ENCODE measurements around the gene TNFSF13.
A peak's percentile ranks its signal among the peaks of the same experiment; 100 is the strongest.

Gene TNFSF13, protein sequence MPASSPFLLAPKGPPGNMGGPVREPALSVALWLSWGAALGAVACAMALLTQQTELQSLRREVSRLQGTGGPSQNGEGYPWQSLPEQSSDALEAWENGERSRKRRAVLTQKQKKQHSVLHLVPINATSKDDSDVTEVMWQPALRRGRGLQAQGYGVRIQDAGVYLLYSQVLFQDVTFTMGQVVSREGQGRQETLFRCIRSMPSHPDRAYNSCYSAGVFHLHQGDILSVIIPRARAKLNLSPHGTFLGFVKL

DNA sequence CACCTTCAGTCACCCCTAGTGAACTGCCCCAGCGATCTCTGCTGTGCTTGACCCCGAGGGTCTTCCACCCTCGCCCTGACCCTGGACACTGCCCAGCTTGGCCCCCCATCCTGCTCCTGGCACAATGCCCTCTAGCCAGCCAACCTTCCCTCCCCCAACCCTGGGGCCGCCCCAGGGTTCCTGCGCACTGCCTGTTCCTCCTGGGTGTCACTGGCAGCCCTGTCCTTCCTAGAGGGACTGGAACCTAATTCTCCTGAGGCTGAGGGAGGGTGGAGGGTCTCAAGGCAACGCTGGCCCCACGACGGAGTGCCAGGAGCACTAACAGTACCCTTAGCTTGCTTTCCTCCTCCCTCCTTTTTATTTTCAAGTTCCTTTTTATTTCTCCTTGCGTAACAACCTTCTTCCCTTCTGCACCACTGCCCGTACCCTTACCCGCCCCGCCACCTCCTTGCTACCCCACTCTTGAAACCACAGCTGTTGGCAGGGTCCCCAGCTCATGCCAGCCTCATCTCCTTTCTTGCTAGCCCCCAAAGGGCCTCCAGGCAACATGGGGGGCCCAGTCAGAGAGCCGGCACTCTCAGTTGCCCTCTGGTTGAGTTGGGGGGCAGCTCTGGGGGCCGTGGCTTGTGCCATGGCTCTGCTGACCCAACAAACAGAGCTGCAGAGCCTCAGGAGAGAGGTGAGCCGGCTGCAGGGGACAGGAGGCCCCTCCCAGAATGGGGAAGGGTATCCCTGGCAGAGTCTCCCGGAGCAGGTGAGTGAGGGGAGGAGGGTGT is at the start of gene TNFSF13:
TSS of gene TNFSF13 (plus strand) at position 207 of the 776 bp plus-strand sequence. CDS start at position 497, 290 bp downstream.
- no peak for DNase-seq (ENCODE audit: low read depth in 2 of 2)

DNA sequence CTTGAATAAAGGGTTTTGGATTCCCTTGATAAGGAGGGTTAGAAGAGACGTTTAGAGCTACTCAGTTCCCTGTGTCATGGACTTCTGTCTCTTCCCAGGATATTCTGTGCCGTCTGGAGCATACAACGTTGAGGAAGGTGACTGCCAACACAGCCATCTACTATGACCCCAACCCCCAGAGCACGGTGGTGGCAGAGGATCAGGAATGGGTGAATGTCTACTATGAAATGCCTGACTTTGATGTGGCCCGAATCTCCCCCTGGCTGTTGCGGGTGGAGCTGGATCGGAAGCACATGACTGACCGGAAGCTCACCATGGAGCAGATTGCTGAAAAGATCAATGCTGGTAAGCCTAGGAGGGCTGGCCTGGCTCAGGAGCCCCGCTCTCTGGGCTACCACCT is 49.7 kb upstream of the TNFSF13 start:
- DNase-seq (ENCODE audit: low read depth in 2 of 2) = no peak

DNA sequence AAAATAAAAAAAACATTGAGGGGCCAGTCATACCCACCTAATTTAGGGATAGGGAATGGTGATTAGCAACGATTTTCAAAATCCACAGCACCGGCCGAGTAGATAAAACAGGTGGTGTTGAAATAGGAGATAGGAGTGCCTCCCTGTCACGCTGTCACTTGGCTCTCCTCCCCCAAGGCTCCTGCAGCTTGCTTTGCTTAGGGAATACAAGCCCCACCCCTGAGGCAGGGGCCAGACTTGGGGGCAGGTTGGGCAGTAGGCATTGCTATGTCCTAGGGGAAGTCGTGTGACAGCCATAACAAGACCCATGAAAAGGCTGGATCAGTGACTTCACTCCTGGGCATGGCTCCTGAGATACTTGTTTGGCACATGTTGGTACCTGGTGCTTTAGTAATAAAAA is 48.6 kb upstream of the TNFSF13 start:
- DNase-seq (ENCODE audit: low read depth in 2 of 2) = no peak

DNA sequence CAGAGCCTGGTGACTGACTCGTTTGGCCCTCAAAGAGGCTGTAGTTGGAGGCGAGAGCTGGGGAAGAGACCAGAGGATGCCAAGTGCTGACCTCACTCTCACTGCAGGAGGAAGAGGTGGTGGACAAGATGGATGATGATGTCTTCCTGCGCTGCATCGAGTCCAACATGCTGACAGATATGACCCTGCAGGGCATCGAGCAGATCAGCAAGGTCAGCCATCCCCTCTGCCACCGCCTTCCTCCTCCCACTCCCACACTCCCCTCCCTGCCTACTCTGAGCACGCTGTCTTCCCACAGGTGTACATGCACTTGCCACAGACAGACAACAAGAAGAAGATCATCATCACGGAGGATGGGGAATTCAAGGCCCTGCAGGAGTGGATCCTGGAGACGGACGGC is 47.4 kb upstream of the TNFSF13 start:
- DNase-seq (ENCODE audit: low read depth in 2 of 2) = no peak

DNA sequence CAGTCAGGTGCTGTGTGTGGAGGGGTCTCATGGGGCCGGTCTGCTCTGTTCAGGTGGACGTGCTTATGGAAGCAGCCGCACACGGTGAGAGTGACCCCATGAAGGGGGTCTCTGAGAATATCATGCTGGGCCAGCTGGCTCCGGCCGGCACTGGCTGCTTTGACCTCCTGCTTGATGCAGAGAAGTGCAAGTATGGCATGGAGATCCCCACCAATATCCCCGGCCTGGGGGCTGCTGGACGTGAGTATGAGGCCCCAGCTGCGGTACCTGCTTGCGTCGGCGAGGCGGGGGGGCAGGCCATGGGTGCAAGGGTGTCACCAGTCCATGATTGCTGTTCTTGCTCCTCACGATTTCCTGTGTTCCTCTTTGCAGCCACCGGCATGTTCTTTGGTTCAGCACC is 46.4 kb upstream of the TNFSF13 start:
- no peak for DNase-seq (ENCODE audit: low read depth in 2 of 2)

DNA sequence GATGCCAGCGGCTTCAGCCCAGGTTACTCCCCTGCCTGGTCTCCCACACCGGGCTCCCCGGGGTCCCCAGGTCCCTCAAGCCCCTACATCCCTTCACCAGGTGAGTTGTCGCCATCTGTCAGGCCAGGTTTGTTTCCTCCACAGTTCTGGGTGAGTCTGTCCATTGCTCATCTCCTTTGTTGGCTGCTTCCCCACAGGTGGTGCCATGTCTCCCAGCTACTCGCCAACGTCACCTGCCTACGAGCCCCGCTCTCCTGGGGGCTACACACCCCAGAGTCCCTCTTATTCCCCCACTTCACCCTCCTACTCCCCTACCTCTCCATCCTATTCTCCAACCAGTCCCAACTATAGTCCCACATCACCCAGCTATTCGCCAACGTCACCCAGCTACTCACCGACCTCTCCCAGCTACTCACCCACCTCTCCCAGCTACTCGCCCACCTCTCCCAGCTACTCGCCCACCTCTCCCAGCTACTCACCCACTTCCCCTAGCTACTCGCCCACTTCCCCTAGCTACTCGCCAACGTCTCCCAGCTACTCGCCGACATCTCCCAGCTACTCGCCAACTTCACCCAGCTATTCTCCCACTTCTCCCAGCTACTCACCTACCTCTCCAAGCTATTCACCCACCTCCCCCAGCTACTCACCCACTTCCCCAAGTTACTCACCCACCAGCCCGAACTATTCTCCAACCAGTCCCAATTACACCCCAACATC is 45.6 kb upstream of the TNFSF13 start:
- DNase-seq (ENCODE audit: low read depth in 2 of 2) = no peak

DNA sequence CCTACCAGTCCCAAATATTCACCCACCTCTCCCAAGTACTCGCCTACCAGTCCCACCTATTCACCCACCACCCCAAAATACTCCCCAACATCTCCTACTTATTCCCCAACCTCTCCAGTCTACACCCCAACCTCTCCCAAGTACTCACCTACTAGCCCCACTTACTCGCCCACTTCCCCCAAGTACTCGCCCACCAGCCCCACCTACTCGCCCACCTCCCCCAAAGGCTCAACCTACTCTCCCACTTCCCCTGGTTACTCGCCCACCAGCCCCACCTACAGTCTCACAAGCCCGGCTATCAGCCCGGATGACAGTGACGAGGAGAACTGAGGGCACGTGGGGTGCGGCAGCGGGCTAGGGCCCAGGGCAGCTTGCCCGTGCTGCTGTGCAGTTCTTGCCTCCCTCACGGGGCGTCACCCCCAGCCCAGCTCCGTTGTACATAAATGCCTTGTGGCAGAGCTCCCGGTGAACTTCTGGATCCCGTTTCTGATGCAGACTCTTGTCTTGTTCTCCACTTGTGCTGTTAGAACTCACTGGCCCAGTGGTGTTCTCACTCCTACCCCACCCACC is 44.6 kb upstream of the TNFSF13 start:
- DNase-seq (ENCODE audit: low read depth in 2 of 2) = no peak

DNA sequence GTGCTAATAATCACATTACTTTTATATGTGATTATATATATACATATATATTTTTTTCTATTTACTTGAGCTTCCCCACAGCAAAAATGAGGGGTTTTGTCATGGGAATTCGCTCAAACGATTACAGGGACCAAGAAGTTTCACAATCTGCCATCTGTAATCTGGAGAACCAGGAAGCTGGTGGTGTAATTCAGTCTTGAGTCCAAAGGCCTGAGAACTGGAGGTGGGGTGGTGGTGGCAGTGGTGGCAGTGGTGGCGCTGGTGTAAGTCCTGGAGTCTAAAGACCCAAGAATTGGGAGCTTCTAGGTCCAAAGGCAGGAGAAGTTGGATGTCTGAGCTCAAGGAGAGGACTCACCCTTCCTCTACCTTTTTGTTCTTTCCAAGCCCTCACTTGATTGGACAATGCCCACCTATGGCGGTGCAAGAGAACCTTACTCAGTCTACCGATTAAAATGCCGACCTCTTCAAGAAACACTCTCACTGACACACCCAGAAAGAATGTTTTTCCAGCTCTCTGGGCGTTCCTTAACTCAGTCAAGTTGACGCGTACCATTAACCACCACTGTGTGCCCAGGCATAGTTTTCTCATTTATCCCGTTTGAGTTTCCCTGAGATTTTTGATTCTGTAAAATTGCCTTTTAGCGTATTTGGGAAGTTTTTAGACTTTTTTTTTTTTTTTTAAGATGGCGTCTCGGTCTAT is 42.5 kb upstream of the TNFSF13 start:
- DNase-seq (ENCODE audit: low read depth in 2 of 2) = no peak

DNA sequence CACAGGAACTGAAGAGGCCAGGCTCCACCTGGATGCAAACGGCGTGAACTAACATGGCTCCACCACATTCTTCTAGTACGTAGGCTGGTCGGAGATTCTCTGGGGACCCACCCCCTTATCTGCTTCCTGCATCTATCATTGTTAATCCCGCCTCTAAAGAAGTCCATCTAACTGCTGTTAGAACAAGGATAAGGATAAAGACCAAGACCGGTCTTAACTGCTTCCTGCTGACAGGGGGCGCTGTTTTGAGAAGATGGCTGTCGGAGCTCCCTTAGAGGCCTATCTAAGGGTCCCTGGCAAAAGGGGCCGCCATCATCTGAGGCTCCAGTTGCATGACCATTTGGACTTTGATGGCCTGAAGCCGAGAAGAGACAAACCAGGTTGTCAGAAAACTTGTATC is 35.5 kb upstream of the TNFSF13 start:
- peak; percentile 29 to 35 for DNase-seq (ENCODE audit: low read depth in 2 of 2)

DNA sequence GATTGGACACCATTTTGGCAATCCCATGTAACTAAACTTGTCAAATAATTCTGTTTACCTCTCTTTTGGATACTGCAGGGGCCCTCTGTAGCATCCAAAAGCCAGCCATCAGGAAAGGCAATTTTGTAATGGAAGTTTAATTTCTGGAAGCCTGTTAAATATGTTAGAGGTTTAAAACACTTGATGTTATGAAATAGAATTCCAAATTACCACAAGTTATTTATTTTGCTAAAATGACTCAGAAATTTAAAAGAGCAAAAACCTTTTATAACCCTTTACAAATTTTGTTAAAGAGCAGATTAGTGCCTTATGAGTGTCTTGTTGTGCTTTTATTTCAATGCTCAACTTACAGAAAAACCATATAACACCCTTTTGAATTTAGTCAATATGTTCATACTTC is 29.7 kb upstream of the TNFSF13 start:
- DNase-seq (ENCODE audit: low read depth in 2 of 2) = no peak

DNA sequence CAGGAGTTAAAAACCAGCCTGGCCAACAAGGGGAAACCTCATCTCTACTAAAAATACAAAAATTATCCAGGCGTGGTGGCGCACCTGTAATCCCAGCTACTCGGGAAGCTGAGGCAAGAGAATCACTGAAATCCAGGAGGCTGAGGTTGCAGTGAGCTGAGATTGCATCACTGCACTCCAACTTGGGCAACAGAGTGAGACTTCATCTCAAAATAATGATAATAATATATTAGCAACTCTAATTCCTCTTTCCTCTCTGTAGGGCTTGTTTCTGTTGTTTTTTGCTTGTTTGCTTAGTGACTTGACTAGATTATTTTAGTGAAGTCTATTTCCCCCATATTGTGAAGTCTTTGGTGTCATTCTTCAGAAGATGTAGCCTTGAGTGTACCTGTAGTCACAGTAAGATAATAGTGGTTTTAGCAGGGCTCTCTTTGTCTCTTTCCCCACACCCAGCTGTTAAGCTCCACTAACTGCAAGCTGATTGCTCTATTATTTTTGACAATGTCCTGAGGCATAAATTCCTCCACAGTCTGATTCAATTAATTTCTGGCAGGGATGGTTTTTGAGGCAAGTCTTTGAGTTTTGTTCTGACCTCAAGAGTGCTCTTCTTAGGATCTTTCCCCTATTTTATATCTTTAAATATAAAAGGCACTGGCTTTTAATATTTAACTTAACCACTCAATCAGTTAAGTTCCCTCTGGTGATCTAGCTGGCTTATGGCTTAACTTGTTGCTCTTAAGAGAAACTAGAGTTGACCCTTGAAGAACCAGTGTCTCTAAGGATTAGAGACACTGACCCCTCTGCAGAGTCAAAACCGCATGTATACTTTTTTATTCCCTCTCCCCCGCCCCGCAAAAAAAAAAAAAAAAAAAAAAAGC is 28.3 kb upstream of the TNFSF13 start:
- no peak for DNase-seq (ENCODE audit: low read depth in 2 of 2)

DNA sequence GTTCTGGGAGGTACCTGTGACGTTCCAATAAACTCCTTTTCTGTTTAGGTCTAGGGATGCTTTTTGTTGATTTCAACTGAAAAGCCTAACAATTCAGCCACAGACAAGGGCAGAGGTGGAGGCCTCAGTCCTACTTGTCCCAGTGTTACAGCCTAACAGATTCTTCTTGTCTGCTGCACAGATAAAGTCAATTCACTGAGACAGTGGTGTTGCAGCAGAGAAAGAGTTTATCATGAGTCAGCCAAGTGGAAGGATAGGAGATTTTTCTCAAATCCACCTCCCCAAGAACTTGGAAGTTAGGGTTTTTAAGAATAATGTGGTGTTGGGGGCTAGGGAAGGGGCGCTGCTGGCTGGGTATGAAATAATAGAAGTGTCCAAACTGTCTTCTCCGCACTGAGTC is 20.5 kb upstream of the TNFSF13 start:
- no peak for DNase-seq (ENCODE audit: low read depth in 2 of 2)

DNA sequence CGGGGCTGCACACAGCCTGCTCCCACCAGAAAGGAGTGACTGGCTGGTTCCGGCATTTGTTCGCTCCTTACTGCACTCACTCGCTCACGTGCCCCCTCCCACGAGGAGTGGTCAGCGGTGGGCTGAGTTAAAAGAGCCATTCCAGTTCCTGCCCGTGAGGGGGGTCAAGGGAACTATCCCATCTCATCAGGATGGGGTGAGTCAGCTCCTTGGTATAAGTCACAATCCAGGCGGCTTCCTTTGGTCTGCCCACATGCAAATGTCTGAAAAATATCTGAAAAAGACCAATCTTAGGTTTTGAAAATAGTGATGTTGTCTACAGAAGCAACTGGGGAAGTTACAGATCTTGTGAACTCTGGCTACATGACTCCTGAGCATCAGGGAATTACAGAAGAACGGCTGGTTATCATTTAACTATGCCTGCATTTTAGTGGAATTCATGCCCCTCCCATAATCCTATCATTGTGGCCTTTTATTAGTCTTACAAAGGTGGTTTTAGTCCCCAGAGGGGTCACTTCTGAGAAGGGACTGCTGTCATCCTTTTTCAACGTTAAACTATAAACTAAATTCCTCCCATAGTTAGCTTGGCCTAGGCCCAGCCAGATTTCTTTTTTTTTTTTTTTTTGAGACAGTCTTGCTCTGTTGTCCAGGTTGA is 19.5 kb upstream of the TNFSF13 start:
- DNase-seq (ENCODE audit: low read depth in 2 of 2) = no peak

DNA sequence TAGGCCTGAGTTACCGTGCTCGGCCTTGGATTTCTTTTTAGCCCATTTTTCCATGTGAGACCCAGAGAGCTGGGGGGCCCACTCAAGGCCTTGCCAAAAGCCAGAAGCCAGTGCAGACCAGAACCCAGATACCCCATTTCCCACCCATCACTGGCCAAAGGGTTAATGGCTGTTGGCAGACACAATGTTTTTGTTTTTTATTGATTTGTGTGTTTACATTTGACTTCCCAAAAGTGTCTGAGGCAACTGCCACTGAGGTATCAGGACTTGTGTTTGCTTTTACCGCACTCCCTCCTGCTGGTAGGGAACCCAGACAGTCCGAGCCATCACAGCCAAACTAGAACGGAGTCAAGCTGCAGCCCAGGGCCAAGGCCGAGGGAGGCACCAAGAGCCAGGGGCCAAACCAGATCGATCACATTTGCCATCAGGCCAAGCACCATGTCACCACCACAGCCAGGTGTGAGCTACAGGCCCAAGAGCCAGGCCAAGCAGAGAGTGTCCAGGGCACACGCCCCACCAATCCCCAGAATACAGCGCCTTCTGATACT is 17.4 kb upstream of the TNFSF13 start:
- no peak for DNase-seq (ENCODE audit: low read depth in 2 of 2)

DNA sequence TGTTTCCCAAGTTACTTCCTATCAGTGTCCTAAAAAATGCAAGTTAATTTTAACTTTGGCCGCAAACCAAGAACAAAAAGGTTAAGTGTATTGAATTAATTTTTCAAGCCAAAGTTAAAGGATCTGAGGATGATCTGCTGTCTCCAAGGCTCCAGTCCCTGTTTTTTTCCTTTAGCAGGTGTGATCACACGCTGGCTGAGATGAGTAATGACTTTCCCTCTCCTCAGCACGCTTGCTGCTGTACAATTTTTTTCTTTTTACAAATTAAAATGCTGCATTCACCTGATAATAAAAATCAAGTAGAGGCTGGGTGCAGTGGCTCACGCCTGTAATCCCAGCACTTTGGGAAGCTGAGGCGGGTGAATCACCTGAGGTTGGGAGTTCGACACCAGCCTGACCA is 13.6 kb upstream of the TNFSF13 start:
- no peak for DNase-seq (ENCODE audit: low read depth in 2 of 2)

DNA sequence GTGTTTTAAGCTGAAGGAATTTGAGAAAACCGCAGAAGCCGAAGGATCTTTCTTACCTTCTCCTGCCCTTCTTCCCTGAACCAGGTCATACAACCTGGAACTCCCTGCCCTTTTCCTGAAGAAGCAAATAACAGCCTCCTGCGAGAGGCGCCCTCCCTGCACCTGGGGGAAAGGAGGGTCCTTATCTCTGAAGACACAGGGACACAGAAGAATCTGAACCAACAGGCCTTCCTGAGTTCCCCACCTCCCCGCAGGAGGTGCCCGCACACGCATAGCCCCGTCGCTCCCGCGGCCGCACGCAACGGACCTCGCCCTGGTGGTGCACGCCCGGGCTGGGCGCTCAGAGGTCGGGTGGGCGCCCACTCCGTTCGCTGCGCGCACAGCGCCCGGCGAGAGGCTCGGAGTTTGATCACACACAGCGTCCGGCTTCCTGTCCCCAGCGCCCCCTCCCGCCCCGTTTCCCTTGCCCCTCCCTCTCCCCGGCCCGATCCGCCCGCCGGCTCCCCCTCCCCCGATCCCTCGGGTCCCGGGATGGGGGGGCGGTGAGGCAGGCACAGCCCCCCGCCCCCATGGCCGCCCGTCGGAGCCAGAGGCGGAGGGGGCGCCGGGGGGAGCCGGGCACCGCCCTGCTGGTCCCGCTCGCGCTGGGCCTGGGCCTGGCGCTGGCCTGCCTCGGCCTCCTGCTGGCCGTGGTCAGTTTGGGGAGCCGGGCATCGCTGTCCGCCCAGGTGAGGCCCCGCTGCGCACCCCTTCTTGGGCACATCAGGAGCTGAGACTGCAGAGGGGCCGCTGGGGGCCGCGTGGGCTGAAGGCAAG is 9.8 kb upstream of the TNFSF13 start, which contains the start of gene TNFSF12:
TSS of gene TNFSF12 (plus strand) at position 474 of the 816 bp plus-strand sequence. CDS start at position 570, 96 bp downstream.
- peak in 1 of 2 donors; percentile 45 for DNase-seq (ENCODE audit: low read depth in 2 of 2)

DNA sequence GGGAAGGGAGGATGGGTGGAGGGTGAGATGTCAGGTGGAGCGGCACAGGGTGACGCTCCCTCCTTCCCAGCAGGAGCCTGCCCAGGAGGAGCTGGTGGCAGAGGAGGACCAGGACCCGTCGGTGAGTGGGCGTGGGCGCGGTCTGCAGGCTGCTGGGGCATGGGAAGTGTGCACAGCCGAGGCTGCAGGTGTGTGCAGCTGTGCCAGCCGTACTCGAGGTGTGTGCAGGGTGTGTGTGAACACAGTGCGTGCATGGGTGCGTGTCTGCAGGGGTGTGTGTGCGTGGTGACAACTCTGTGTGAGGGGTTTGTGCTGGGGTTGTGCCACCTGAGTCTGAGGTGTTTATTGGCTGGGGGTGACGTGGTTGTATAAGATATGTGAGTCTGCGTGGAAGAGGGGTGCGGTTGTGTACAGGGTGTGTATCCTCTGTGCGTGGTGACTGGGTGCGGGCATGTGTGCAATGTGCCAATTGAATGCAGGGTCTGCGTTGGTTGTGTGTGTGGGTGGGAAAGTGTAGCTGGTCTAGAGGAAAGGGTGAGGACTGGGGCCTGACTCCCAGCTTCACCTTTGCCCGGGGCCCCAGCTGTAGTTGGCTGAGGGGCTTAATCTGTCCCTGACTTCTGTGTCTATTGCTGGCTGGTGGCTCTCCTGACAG is 9.0 kb upstream of the TNFSF13 start:
- DNase-seq (ENCODE audit: low read depth in 2 of 2) = peak; percentile 12 to 36

DNA sequence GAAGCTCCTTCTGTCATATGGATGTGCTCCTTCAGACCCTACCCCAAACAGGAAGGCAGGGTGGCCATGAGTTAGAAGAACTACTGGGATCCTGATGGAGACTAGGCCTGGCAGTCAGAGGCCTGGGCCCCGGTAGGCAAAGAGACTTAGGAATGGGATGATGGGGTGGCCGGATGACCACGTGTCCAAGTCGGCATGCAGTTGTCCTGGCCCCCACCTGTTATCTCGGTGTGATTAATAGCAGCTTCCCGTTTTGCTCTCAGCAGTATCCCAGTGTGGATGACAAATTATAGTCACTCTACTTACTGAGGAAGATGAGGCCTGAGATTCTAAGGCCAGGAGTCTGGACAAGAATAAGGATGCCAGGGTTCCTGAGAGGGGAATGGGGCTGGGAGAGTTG is 8.2 kb upstream of the TNFSF13 start:
- DNase-seq (ENCODE audit: low read depth in 2 of 2) = no peak
